ENCODE measurements around the gene C16orf78. TPM values are rescaled to one million over a fixed set of nuclear protein-coding genes. Genes with fewer than 3 reads are reported as not detected.

The C16orf78 gene
- total RNA-seq, 2 donors from 2014 or later, result not detected

DNA sequence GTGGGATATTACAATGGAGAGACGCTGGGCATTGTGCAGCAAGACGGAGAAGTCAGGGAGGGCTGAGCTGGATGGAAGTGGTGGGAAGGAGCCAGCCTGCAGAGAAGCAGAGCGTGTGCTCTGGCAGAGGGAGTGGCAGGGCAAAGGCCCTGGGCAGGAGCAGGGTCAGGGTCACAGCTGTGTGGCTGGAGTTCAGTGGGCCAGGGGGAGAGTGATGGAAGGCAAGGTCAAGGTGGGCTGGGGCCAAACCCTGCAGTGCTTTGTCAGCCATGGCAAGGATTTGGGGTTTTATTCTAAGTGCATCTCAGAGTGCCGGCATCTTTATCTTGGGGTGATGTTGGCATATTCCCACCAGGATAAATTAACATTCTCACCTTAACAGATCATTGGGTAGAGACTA lies 31.9 kb upstream of the C16orf78 start:
- Mint-ChIP-seq H3K4me3 (no peak overlapping the region), H3K36me3 (ENCODE audit: low read depth) (no peaks in the 10 kb centered on the region), H3K9me3 (no peaks in the 10 kb centered on the region), H3K27me3 (ENCODE audit: insufficient read depth) (peaks cover 8% of the 10 kb centered on the region), H3K4me1 (no peaks in the 10 kb centered on the region), H3K27ac (no peak overlapping the region)
- WGBS, 2 experiments (ENCODE audit: insufficient coverage in 1 of 2, insufficient read length in 1 of 2), result 76 to 89% methylated on average over 3 to 4 of the region's 4 CpGs
- Histone ChIP-seq H3K9ac (ENCODE audit: extremely low read depth, low read length, poor library complexity, severe bottlenecking) (no peak overlapping the region), H3K9me3 (ENCODE audit: control insufficient read depth, low read length) (no peaks in the 10 kb centered on the region), H3K27me3 (ENCODE audit: control insufficient read depth, insufficient read depth, low read length, poor library complexity, severe bottlenecking) (peaks cover 14% of the 10 kb centered on the region), H3K36me3 (ENCODE audit: control insufficient read depth, insufficient read depth, low read length) (no peaks in the 10 kb centered on the region), H3K4me1 (ENCODE audit: control insufficient read depth, insufficient read depth, low read length) (no peaks in the 10 kb centered on the region), H3K4me3 (ENCODE audit: low read length) (no peak overlapping the region), H3K27ac (ENCODE audit: low read depth, low read length) (no peak overlapping the region)
- TF ChIP-seq, protein P1, sequence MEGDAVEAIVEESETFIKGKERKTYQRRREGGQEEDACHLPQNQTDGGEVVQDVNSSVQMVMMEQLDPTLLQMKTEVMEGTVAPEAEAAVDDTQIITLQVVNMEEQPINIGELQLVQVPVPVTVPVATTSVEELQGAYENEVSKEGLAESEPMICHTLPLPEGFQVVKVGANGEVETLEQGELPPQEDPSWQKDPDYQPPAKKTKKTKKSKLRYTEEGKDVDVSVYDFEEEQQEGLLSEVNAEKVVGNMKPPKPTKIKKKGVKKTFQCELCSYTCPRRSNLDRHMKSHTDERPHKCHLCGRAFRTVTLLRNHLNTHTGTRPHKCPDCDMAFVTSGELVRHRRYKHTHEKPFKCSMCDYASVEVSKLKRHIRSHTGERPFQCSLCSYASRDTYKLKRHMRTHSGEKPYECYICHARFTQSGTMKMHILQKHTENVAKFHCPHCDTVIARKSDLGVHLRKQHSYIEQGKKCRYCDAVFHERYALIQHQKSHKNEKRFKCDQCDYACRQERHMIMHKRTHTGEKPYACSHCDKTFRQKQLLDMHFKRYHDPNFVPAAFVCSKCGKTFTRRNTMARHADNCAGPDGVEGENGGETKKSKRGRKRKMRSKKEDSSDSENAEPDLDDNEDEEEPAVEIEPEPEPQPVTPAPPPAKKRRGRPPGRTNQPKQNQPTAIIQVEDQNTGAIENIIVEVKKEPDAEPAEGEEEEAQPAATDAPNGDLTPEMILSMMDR (conservative IDR thresholded peaks at IDR 0.05), result no peak
- no peak for DNase-seq

DNA sequence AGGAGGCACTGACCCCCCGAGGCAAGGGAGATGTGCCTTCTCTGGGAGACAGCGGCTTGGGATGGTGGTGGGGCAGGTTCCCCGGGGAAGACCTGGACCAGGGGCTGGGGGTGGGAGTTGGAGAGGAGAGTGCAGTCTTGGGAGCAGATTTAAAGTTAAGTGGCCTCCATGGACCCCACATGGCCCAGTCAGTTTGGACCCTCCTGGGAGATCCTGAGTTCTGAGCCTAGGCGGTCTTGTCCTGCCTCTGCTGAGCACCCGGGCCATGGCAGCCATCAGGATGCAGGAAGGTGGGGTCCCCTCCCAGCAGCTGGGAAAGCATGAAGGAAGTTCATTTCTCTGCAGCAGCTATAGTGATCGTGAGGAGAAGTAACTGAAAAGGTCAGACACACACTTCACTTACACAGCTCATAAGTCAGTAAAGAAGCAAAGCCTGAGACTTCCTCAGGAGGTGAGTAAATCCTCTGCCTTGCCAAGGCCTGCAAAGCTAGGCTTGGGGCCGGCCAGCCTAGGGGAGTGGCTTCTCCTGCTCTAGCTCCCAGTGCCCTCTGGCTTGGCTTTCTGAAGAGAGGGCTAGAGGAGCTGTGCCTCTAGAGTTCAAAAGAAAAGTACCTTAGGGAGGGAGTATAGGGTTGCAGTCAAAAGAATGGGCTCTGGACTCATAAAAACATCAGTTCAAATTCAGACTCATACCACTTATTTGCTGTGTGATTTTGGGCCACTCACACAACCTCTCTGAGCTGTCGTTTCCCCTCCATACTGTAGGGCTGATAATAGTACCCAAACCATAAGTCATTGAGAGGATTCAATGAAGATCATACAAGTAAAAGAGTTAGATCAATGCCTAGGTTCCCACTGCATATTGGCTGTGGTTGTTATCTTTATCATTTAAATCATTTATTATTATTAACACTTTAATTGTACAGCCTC lies 31.0 kb upstream of the C16orf78 start:
- no peaks in the 10 kb centered on the region for H3K9me3 ChIP-seq (ENCODE audit: control insufficient read depth, low read length)
- no peak for DNase-seq
- H3K4me1 ChIP-seq (ENCODE audit: control insufficient read depth, insufficient read depth, low read length), result no peaks in the 10 kb centered on the region
- H3K27ac Mint-ChIP-seq, result no peak overlapping the region
- H3K9me3 Mint-ChIP-seq, result no peaks in the 10 kb centered on the region
- no peak overlapping the region for H3K4me3 Mint-ChIP-seq
- H3K27me3 Mint-ChIP-seq (ENCODE audit: insufficient read depth), result peaks cover 11% of the 10 kb centered on the region
- 74 to 80% methylated on average over 3 to 8 of the region's 8 CpGs for whole genome bisulfite sequencing, 2 experiments (ENCODE audit: insufficient coverage in 1 of 2, insufficient read length in 1 of 2)
- no peak overlapping the region for H3K4me3 ChIP-seq (ENCODE audit: low read length)
- no peaks in the 10 kb centered on the region for H3K4me1 Mint-ChIP-seq
- no peak overlapping the region for H3K27ac ChIP-seq (ENCODE audit: low read depth, low read length)
- H3K9ac ChIP-seq (ENCODE audit: extremely low read depth, low read length, poor library complexity, severe bottlenecking), result no peak overlapping the region
- H3K36me3 Mint-ChIP-seq (ENCODE audit: low read depth), result no peaks in the 10 kb centered on the region
- H3K36me3 ChIP-seq (ENCODE audit: control insufficient read depth, insufficient read depth, low read length), result no peaks in the 10 kb centered on the region
- TF ChIP-seq, protein P1 (conservative IDR thresholded peaks at IDR 0.05), result no peak
- H3K27me3 ChIP-seq (ENCODE audit: control insufficient read depth, insufficient read depth, low read length, poor library complexity, severe bottlenecking), result peaks cover 18% of the 10 kb centered on the region

DNA sequence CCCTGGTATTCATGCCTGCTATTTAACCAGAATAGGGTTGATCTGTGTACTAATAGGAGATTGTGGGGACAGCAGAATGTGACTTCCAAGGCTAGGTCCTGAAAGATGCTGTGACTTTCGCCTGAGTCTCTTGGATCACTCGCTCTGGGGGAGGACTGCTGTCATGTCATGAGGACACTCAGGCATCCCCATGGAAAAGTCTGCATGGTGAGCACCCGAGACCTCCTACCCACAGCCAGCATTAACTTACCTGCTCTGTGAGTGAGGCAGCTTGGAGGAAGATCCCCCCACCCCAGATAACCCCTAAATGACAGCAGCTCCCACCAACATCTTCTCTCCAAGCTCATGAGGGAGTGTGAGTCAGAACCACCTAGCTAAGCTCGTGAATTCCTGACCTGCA lies 30.3 kb upstream of the C16orf78 start:
- DNase-seq, result no peak
- WGBS, 2 experiments (ENCODE audit: insufficient coverage in 1 of 2, insufficient read length in 1 of 2), result 82% methylated on average over 4 of the region's 4 CpGs; no CpG with 5 or more reads in 1 of the 2 experiments
- no peak overlapping the region for H3K4me3 ChIP-seq (ENCODE audit: low read length)
- H3K9ac ChIP-seq (ENCODE audit: extremely low read depth, low read length, poor library complexity, severe bottlenecking), result no peak overlapping the region
- Mint-ChIP-seq H3K9me3 (no peaks in the 10 kb centered on the region), H3K4me1 (no peaks in the 10 kb centered on the region), H3K27me3 (ENCODE audit: insufficient read depth) (peaks cover 11% of the 10 kb centered on the region), H3K36me3 (ENCODE audit: low read depth) (no peaks in the 10 kb centered on the region), H3K4me3 (no peak overlapping the region), H3K27ac (no peak overlapping the region)
- H3K4me1 ChIP-seq (ENCODE audit: control insufficient read depth, insufficient read depth, low read length), result no peaks in the 10 kb centered on the region
- H3K27ac ChIP-seq (ENCODE audit: low read depth, low read length), result no peak overlapping the region
- no peaks in the 10 kb centered on the region for H3K36me3 ChIP-seq (ENCODE audit: control insufficient read depth, insufficient read depth, low read length)
- TF ChIP-seq, protein P1 (conservative IDR thresholded peaks at IDR 0.05), result no peak
- peaks cover 18% of the 10 kb centered on the region for H3K27me3 ChIP-seq (ENCODE audit: control insufficient read depth, insufficient read depth, low read length, poor library complexity, severe bottlenecking)
- no peaks in the 10 kb centered on the region for H3K9me3 ChIP-seq (ENCODE audit: control insufficient read depth, low read length)
